GM15510 (cell line): ENCODE results near the gene CASS4.

Experiments
- POLR2A ChIP-seq: IDR thresholded peaks from 3 replicates; pipeline ENCODE4 v1.6.1; 2011; ENCODE audit warnings: borderline replicate concordance; ENCODE audit not compliant: insufficient read length; ENCODE audit errors: extremely low read depth

The CASS4 gene

DNA sequence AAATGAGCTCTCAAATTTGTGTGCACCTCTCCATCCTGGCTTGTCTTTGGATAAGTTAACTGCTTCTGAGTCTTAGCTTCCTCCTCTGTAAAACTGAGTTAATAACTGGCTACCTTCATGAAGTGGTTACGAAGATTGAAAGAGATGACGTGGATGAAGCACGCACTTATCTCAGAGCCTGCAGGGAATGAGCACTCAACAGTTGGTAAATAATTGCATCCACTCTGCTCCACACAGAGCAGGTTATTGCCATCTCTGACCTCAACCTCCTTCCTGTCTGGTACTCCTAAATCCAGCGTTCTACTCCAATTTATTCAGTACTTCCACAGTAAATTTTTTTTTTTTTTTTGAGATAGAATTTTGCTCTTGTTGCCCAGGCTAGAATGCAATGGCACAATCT is 26.9 kb upstream of the CASS4 start:
- no peak for TF ChIP-seq POLR2A

- TF ChIP-seq POLR2A = no peak
Observed at GRCh38 chr20:56386219-56386618, 25.8 kb upstream of the CASS4 start.

GRCh38 chr20:56388882-56389281 is 23.2 kb upstream of the CASS4 start:
- TF ChIP-seq POLR2A = no peak

DNA sequence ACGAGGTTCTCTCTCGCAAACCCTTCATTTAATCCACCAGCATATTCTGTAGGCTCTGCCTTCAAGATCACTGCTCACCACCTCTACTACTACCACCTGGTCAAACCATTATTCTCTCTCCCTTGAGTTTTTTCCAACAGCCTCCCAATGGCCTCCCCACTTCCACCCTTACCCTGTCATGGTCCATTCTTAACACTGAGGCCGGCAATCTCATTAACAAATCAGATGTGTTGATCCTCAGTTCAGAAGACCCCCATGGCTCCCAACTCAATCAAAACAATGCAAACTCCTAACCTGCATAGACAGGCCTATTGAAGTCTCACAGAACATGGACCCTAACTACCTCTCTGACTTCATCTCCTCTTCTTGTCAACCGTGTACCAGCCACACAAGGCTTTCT is 22.3 kb upstream of the CASS4 start:
- no peak for TF ChIP-seq POLR2A

DNA sequence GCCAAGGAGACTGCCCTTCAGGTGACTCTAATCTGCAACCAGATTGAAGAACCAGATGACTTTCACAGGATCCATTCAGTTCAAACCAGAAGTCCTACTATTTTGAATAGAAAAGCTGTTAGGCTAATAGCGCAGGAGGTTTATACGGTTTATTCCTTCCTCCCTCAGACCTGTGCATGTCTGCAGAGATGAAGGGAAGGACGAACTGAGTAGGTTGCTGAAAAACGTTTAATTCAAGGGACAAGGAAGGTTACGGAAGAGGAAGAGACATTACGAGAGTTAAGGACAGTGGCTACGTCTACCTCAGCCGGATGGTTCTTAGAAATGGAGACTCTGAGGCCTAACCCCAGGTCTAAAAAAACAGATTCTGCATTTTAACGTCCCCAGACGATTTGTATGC is 21.0 kb upstream of the CASS4 start:
- TF ChIP-seq POLR2A = no peak

DNA sequence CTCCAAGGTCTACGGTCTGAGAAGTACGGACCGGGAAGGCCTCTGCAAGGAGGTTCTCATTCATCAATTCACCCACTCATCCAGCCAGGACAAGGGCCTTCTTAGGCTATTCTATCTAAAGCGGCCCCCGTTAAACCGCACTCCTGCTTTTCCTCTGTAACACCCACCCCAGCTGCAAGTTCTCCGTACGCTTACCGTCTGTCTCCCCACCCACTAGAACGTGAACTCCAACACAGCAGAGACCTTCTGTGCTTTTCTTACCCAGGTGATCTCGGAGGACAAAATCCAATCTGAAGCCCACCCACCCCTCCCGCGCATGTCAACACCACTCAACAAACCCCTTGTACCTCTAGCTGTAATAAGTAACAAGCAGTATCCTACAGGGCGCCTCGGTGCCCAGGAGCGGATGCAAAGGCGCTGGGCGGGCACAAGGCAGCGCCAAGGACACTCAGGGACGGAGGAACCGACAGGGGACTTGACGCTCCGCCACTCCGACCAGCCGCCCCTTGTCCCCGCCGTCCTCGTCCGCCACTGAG is 20.4 kb upstream of the CASS4 start:
- TF ChIP-seq POLR2A = no peak

GRCh38 chr20:56392132-56392880 is 19.8 kb upstream of the CASS4 start, which contains the start of the genes AURKA and CSTF1:
Gene AURKA (minus strand): TSS chr20:56392215. CDS start chr20:56388197, 4,018 bp downstream.
Gene CSTF1 (plus strand): TSS chr20:56392645. CDS start chr20:56395553, 2,908 bp downstream.
- TF ChIP-seq POLR2A = peak; percentile 57

GRCh38 chr20:56392881-56393482 is 19.1 kb upstream of the CASS4 start:
- TF ChIP-seq POLR2A = no peak

- TF ChIP-seq POLR2A = no peak
Observed at GRCh38 chr20:56393653-56394052, 18.4 kb upstream of the CASS4 start.

DNA sequence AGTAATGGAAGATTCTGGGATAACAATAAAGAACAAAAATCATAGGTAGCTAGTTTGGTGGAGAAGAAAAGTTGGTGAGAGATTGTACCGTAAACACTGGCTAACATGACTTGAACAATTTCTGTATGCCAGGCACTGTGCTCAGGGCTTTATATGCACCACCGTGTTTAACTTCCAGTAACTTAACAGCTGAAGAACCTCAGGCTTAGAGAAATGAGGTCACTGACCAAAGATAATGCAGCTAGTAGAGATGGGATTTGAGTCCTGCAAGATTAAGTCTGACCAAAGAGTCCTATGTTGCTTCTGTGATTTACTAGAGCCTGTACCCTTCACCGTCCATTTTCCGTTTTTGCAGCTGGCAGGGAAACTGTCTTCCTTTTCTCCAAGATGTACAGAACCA is 16.9 kb upstream of the CASS4 start:
- TF ChIP-seq POLR2A = no peak

- no peak for TF ChIP-seq POLR2A
Observed at GRCh38 chr20:56400001-56400640, 11.9 kb upstream of the CASS4 start.

DNA sequence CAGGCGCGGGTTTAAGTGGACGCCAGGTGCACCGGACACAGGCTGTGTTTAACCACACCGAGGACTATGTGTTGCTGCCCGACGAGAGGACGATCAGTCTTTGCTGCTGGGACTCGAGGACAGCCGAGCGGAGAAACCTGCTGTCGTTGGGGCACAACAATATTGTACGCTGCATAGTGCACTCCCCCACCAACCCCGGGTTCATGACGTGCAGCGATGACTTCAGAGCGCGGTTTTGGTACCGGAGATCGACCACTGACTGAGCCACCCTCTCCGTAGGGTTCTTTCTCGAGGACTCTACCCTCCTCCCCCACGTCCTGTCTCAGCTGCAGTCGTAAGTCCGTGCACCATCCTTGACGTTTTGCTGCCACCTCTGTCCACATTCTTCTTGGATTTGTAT is 8.6 kb upstream of the CASS4 start:
- no peak for TF ChIP-seq POLR2A

DNA sequence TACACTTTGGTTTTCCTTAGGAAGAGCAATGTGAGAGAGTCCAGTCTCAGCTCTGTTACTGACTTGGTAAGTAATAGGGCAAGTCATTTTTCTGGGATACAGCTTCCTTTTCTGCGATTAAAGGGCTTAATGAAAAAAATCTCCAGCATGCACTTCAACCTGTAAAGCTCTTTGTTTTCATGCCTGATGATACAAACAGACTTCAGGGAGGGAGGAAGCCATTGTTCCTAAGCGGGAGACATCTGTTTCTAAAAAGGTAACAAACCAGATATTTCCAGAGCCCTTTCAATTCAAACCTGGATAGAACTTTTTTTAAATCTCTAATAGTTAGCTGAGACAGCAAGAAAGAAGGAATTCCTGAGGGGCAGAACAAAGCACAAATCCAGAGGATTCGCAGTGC is 5.2 kb upstream of the CASS4 start:
- no peak for TF ChIP-seq POLR2A

DNA sequence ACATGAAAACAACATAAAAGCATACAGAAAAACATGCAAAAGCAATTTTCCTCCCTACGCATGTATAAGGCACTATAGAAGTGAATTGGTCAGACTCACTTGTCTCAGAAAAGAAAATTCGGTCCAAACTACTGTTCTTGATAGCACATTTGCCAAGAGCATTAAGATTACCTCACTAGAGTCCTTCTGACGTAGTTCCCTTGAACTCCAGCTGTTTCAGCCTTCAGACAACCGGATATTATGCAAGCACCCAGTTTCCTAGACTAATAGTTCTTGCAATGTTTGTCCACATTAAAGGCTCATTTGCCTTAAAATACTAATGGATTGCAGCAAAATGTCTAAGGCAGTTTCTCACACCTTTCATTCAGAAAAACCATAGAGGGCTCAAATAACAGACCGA is 2.5 kb upstream of the CASS4 start:
- no peak for TF ChIP-seq POLR2A

DNA sequence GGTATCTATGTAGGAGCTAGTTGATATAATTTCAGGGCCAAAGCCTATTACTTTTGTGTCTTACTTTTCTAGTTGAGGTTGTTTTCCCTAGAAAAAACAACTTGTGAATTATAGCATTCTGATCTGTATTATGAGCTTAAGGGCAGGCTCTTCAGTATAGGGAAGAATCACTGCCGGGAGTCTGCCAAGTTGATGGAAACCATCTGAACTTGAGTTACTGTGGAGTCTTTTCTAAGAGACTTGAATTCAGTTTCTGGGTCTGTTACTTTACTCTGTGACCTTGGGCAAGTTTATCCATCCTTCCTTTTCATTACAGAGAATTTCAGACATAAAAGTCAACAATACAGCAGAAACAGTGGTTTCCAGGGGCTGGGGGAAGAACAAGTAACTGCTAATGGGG is 2.1 kb upstream of the CASS4 start:
- TF ChIP-seq POLR2A = no peak

DNA sequence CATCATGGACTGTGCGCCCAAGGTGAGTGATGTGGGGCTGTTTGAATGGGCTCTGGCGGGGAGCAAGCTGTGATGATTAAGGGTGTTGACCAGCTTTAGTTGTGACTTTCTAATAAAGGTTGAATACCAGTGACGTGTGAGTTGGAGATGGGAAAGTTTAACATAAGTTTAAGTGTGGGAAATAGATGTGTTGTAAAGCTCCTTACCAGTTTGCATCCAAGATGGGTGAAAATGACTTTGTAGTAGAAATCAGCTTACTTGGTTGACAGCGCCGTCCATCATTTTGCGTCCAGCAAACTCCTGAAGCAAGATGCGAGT is 372 bp downstream of the CASS4 start:
- no peak for TF ChIP-seq POLR2A
